ENCODE measurements around the gene PTRHD1. TPM values are rescaled to one million over a fixed set of nuclear protein-coding genes. Genes with fewer than 3 reads are reported as not detected.

Gene PTRHD1
- total RNA-seq, 1 donor from 2014 or later: 31.1 TPM

DNA sequence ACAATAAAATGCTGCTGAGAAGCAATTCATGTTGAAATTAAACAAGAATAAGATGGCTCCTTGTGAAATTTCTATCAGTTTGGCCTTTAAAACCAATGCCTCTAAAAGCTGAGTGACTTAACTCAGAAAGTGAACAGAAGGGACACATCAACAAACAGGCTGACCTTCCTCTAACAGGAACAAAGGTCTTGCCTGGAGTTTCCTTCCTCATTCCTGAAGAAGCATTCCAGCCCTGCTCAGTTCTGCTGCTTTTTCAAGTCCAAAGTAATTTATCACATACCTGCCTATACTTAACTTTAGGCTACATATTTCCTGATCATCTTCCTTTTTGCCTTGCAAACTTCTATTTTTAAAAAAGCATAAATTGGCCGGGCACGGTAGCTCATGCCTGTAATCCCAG is 14.1 kb downstream of the PTRHD1 start:
- Mint-ChIP-seq H3K27me3 (ENCODE audit: unreplicated experiment) (no peaks in the 10 kb centered on the region), H3K9me3 (ENCODE audit: unreplicated experiment) (no peaks in the 10 kb centered on the region), H3K4me1 (ENCODE audit: unreplicated experiment) (no peaks in the 10 kb centered on the region), H3K27ac (ENCODE audit: unreplicated experiment) (no peak overlapping the region), H3K4me3 (ENCODE audit: unreplicated experiment) (no peak overlapping the region), H3K36me3 (ENCODE audit: unreplicated experiment) (no peaks in the 10 kb centered on the region)
- TF ChIP-seq, protein P1, sequence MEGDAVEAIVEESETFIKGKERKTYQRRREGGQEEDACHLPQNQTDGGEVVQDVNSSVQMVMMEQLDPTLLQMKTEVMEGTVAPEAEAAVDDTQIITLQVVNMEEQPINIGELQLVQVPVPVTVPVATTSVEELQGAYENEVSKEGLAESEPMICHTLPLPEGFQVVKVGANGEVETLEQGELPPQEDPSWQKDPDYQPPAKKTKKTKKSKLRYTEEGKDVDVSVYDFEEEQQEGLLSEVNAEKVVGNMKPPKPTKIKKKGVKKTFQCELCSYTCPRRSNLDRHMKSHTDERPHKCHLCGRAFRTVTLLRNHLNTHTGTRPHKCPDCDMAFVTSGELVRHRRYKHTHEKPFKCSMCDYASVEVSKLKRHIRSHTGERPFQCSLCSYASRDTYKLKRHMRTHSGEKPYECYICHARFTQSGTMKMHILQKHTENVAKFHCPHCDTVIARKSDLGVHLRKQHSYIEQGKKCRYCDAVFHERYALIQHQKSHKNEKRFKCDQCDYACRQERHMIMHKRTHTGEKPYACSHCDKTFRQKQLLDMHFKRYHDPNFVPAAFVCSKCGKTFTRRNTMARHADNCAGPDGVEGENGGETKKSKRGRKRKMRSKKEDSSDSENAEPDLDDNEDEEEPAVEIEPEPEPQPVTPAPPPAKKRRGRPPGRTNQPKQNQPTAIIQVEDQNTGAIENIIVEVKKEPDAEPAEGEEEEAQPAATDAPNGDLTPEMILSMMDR (IDR thresholded peaks at IDR 0.05): no peak
- no peak for DNase-seq (ENCODE audit: extremely low spot score, unreplicated experiment)

DNA sequence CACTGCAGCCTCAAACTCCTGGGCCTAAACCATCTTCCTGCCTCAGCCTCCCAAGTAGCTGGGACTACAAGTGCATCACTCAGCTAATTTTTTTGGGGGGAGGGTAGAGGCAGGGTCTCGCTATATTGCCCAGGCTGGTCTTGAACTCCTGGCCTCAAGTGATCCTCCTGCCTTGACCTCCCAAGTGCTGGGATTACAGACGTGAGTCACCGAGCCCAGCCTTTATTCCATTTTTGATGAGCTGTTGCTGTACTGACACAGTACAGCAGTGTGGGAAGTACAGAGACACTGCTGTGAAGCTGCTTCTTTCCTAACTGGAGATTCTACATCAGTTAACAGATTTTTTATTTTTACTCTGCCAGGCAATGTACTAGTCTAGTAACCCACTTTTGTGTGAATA is 18.8 kb downstream of the PTRHD1 start:
- peaks cover 5% of the 10 kb centered on the region for H3K4me1 Mint-ChIP-seq (ENCODE audit: unreplicated experiment)
- H3K9me3 Mint-ChIP-seq (ENCODE audit: unreplicated experiment): no peaks in the 10 kb centered on the region
- no peak overlapping the region for H3K27ac Mint-ChIP-seq (ENCODE audit: unreplicated experiment)
- no peak overlapping the region for H3K4me3 Mint-ChIP-seq (ENCODE audit: unreplicated experiment)
- TF ChIP-seq, protein P1 (IDR thresholded peaks at IDR 0.05): no peak
- DNase-seq (ENCODE audit: extremely low spot score, unreplicated experiment): no peak
- H3K27me3 Mint-ChIP-seq (ENCODE audit: unreplicated experiment): no peaks in the 10 kb centered on the region
- H3K36me3 Mint-ChIP-seq (ENCODE audit: unreplicated experiment): peaks cover 15% of the 10 kb centered on the region

DNA sequence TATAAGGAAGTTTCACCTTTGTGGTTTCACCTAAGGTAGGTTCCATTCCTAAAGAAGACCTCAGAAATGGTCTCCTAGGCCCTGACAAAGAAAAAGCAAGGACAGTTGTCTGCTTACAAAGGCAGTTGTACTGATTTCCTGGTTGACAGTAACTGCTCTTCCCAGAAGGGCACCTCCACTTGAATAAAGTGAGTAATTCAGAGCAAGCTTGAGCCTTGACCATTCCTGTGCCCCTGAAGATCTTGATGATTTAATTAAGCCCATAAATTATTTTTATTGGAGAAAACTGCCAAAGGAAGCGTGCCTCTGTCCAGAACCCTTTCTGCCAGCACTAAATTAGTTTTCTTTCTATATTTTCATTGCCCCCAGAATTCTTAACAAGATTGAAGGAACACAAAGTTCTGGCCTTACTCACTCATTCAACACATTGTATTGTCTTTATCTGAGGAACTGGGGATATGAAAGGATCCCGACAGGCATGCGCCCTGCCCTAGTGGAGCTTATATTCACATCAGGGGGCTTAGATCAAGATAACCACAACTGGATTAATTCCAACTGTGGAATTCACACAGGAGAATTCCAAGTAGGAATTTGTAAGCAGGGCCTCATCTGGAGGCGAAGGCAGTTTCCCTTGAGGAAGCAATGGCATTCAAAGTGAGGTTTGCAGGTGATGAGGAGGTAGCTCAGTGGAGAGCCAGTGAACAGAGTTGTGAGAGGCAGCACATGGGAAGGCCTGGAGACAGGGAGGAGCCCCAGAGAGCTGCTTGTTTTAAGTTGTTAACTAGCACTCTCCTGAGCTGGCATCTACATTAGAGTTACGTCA is 21.2 kb downstream of the PTRHD1 start:
- Mint-ChIP-seq H3K27me3 (ENCODE audit: unreplicated experiment) (no peaks in the 10 kb centered on the region), H3K9me3 (ENCODE audit: unreplicated experiment) (no peaks in the 10 kb centered on the region), H3K4me3 (ENCODE audit: unreplicated experiment) (no peak overlapping the region), H3K36me3 (ENCODE audit: unreplicated experiment) (peaks cover 17% of the 10 kb centered on the region), H3K27ac (ENCODE audit: unreplicated experiment) (no peak overlapping the region), H3K4me1 (ENCODE audit: unreplicated experiment) (peaks cover 5% of the 10 kb centered on the region)
- TF ChIP-seq, protein P1 (IDR thresholded peaks at IDR 0.05): no peak
- DNase-seq (ENCODE audit: extremely low spot score, unreplicated experiment): no peak

- Mint-ChIP-seq H3K4me1 (ENCODE audit: unreplicated experiment) (peaks cover 5% of the 10 kb centered on the region), H3K27me3 (ENCODE audit: unreplicated experiment) (no peaks in the 10 kb centered on the region), H3K4me3 (ENCODE audit: unreplicated experiment) (no peak overlapping the region), H3K9me3 (ENCODE audit: unreplicated experiment) (no peaks in the 10 kb centered on the region), H3K36me3 (ENCODE audit: unreplicated experiment) (peaks cover 25% of the 10 kb centered on the region), H3K27ac (ENCODE audit: unreplicated experiment) (no peak overlapping the region)
- TF ChIP-seq, protein P1 (IDR thresholded peaks at IDR 0.05): no peak
- no peak for DNase-seq (ENCODE audit: extremely low spot score, unreplicated experiment)
These were observed 22.1 kb downstream of the PTRHD1 start for GRCh38 chr2:24771061-24771460.

DNA sequence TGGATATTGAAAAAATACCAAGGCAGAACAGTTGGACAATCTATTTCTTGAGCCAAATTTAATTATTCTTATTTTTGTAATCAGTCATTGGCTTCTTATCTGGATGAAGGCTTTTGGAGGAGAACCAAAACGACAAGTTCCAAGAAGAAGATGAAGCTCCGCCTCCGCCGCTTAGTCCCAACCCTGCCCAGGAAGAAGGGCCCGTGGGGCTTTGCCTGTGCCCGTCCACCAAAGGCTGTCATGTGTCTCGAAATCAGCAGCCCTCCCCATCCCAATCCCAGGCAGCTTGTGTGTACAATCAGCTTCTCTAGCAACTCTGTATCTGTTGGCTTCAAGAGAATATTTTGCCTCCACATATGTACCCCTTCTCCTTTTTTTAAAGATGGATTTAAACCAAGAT is 24.6 kb downstream of the PTRHD1 start:
- Mint-ChIP-seq H3K4me3 (ENCODE audit: unreplicated experiment) (no peak overlapping the region), H3K36me3 (ENCODE audit: unreplicated experiment) (peaks cover 40% of the 10 kb centered on the region), H3K27me3 (ENCODE audit: unreplicated experiment) (no peaks in the 10 kb centered on the region), H3K27ac (ENCODE audit: unreplicated experiment) (no peak overlapping the region), H3K4me1 (ENCODE audit: unreplicated experiment) (peaks cover 5% of the 10 kb centered on the region), H3K9me3 (ENCODE audit: unreplicated experiment) (no peaks in the 10 kb centered on the region)
- DNase-seq (ENCODE audit: extremely low spot score, unreplicated experiment): no peak
- TF ChIP-seq, protein P1 (IDR thresholded peaks at IDR 0.05): no peak
